ENCODE results near the gene TIAM2.

TIAM2 gene

DNA sequence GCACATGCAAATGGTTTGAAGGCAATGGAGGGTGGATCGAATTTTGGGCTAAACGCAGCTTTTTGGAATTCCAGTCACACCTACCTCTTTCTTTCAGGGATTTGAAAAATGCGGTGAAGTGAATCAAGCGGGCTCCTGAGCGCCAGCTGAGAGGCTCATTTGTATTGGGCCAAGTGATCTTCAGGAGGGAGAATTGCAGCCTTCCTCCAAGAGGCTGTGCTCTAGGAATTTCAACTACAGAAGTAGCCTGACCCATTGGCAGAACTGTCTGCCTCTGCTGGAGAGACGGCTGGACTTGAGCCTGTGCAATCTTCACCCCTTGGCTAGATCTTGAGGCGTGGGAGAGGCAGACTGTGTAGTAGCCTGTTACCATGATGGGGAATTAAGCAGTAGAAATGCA, 5.7 kb upstream of the TIAM2 start:
- Histone ChIP-seq H3K4me1 (ENCODE audit: control insufficient read depth in 5 of 5, insufficient read depth in 5 of 5, low read length in 5 of 5) (no peaks in the 10 kb centered on the region), H3K27me3 (ENCODE audit: control insufficient read depth in 5 of 5, insufficient read depth in 4 of 5, low read length in 5 of 5) (peaks cover 0 to 3% (median 0%) of the 10 kb centered on the region in 5 donors), H3K36me3 (ENCODE audit: control insufficient read depth in 5 of 5, insufficient read depth in 5 of 5, low read length in 5 of 5) (no peaks in the 10 kb centered on the region), H3K9ac (ENCODE audit: low read length in 5 of 5) (no peak overlapping the region), H3K4me3 (ENCODE audit: low read depth in 1 of 5, low read length in 5 of 5) (no peak overlapping the region), H3K9me3 (ENCODE audit: control insufficient read depth in 5 of 5, low read length in 5 of 5) (no peaks in the 10 kb centered on the region), H3K27ac (ENCODE audit: low read depth, low read length) (no peak overlapping the region)

DNA sequence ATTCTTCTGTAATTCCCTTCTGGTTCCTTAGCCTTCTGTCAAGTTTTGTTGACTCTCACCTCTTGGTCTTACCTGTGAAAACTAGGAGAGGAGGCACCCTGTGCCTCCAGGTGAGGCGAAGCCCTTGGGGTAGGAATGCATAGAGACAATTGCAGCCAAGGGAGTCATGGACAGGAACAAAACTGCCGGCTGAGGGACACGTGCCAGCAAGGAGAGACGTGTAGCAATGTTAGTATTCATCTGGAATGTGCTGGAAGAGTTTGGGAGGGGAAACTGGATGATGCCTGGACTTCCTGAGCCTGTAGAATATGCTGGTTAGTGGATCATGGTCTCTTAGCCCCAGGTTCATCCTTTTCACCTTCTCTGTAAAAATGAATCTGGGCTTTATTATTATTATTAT, 3.9 kb upstream of the TIAM2 start:
- Histone ChIP-seq H3K4me3 (ENCODE audit: low read depth in 1 of 5, low read length in 5 of 5) (no peak overlapping the region), H3K27ac (ENCODE audit: low read depth, low read length) (no peak overlapping the region), H3K4me1 (ENCODE audit: control insufficient read depth in 5 of 5, insufficient read depth in 5 of 5, low read length in 5 of 5) (peaks cover 0 to 11% (median 8%) of the 10 kb centered on the region in 5 donors), H3K9ac (ENCODE audit: low read length in 5 of 5) (no peak overlapping the region), H3K9me3 (ENCODE audit: control insufficient read depth in 5 of 5, low read length in 5 of 5) (no peaks in the 10 kb centered on the region), H3K27me3 (ENCODE audit: control insufficient read depth in 5 of 5, insufficient read depth in 4 of 5, low read length in 5 of 5) (peaks cover 0 to 14% (median 5%) of the 10 kb centered on the region in 5 donors), H3K36me3 (ENCODE audit: control insufficient read depth in 5 of 5, insufficient read depth in 5 of 5, low read length in 5 of 5) (no peaks in the 10 kb centered on the region)

DNA sequence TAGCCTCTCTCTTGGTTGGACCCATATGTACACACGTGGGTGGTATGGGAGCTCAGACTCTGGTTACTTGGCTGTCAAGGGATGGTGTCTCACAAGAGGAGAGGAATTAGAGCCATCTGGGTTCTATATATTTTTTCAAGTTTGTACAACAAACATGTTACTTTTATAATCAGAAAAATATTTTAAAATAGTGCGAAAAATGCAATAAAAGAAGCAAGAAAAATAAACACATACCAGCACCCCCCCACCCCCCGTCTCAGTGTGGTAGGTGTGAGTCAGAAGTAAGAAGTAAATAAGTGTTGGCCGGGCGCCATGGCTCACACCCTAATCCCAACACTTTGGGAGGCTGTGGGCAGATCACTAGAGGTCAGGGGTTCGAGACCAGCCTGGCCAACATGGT, 2.1 kb upstream of the TIAM2 start:
- Histone ChIP-seq H3K4me1 (ENCODE audit: control insufficient read depth in 5 of 5, insufficient read depth in 5 of 5, low read length in 5 of 5) (peaks cover 0 to 11% (median 9%) of the 10 kb centered on the region in 5 donors), H3K27me3 (ENCODE audit: control insufficient read depth in 5 of 5, insufficient read depth in 4 of 5, low read length in 5 of 5) (peaks cover 8 to 23% (median 10%) of the 10 kb centered on the region in 5 donors), H3K9me3 (ENCODE audit: control insufficient read depth in 5 of 5, low read length in 5 of 5) (no peaks in the 10 kb centered on the region), H3K9ac (ENCODE audit: low read length in 5 of 5) (no peak overlapping the region), H3K36me3 (ENCODE audit: control insufficient read depth in 5 of 5, insufficient read depth in 5 of 5, low read length in 5 of 5) (no peaks in the 10 kb centered on the region), H3K27ac (ENCODE audit: low read depth, low read length) (no peak overlapping the region), H3K4me3 (ENCODE audit: low read depth in 1 of 5, low read length in 5 of 5) (no peak overlapping the region)

DNA sequence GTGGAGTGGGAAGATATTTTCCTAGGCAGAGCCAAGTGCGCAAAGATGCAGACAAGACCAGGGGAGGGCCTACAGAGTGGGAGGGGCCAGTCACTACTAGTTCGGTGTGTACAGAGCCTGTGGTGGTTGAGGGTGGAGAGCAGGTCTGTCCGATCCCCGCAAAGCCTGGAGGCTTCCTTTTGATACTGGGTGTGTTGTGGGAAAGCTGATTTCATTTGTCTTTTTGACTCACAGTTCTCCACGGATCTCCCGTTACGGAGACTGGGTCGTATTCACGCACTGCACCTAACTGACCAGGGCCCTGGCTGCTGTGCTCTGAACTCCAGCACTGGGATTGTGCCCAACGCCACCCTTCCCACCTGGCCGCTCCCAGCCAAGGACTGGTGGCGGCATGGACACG, 1.4 kb upstream of the TIAM2 start:
- H3K9me3 ChIP-seq (ENCODE audit: control insufficient read depth in 5 of 5, low read length in 5 of 5): no peaks in the 10 kb centered on the region
- H3K27ac ChIP-seq (ENCODE audit: low read depth, low read length): no peak overlapping the region
- H3K4me3 ChIP-seq (ENCODE audit: low read depth in 1 of 5, low read length in 5 of 5): no peak overlapping the region
- H3K4me1 ChIP-seq (ENCODE audit: control insufficient read depth in 5 of 5, insufficient read depth in 5 of 5, low read length in 5 of 5): peaks cover 0 to 11% (median 9%) of the 10 kb centered on the region in 5 donors
- H3K36me3 ChIP-seq (ENCODE audit: control insufficient read depth in 5 of 5, insufficient read depth in 5 of 5, low read length in 5 of 5): no peaks in the 10 kb centered on the region
- H3K9ac ChIP-seq (ENCODE audit: low read length in 5 of 5): no peak overlapping the region
- H3K27me3 ChIP-seq (ENCODE audit: control insufficient read depth in 5 of 5, insufficient read depth in 4 of 5, low read length in 5 of 5): peaks cover 8 to 25% (median 10%) of the 10 kb centered on the region in 5 donors

DNA sequence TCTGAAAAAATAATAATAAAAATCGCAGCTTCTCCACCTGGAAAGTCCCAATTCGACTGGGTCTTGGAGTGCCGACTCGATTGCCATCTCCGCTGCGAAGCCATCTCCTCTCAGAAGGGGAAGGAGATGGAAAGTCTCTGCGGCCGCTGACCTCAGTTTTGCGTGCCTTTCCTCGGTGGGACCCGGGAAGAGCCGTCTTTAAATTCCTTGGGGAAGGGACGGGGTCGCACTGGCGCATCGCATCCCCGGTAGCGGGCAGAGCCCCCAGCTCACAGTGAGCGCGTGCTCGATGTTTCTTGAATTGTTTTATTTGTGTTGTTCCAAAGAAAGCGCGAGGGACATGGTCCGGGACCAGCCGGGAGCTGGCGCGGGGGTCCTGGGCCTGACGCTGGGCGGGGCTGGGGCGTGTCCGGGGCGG, 270 bp upstream of the TIAM2 start:
- Histone ChIP-seq H3K27ac (ENCODE audit: low read depth, low read length) (no peak overlapping the region), H3K36me3 (ENCODE audit: control insufficient read depth in 5 of 5, insufficient read depth in 5 of 5, low read length in 5 of 5) (no peaks in the 10 kb centered on the region), H3K27me3 (ENCODE audit: control insufficient read depth in 5 of 5, insufficient read depth in 4 of 5, low read length in 5 of 5) (peaks cover 8 to 27% (median 10%) of the 10 kb centered on the region in 5 donors), H3K4me1 (ENCODE audit: control insufficient read depth in 5 of 5, insufficient read depth in 5 of 5, low read length in 5 of 5) (peaks cover 0 to 11% (median 9%) of the 10 kb centered on the region in 5 donors), H3K9me3 (ENCODE audit: control insufficient read depth in 5 of 5, low read length in 5 of 5) (no peaks in the 10 kb centered on the region), H3K4me3 (ENCODE audit: low read depth in 1 of 5, low read length in 5 of 5) (peak overlapping the region in 1 of 5 donors; percentile 80), H3K9ac (ENCODE audit: low read length in 5 of 5) (no peak overlapping the region)

DNA sequence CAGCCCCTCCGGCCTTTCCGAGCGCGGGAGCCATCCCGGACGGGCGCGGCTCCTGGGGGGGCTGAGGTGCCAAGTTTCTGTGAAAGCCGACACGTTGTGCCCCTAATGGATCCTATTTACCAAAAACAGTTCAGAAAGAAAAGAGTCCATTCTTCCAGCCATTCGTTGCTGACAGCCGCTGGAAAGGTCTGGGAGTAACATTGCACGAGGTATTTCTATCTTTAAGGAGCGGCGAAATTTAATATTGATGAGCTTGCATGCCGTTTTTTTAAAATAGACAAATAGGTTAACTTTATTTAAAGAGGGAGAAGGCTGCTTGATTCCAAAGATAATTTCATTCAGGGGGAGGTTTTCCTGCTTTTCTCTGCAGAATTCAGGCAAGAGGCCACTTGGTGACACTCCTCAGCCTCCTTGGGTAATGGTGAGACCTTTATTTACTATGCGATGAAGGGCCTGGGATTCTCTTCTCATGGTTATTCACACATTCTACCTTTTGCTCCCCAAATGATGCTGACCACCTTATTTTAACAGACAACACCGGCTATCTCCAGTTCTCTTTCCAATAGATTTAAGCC, 988 bp downstream of the TIAM2 start:
- no peak overlapping the region for H3K27ac ChIP-seq (ENCODE audit: low read depth, low read length)
- peaks cover 8 to 27% (median 10%) of the 10 kb centered on the region in 5 donors for H3K27me3 ChIP-seq (ENCODE audit: control insufficient read depth in 5 of 5, insufficient read depth in 4 of 5, low read length in 5 of 5)
- no peaks in the 10 kb centered on the region for H3K36me3 ChIP-seq (ENCODE audit: control insufficient read depth in 5 of 5, insufficient read depth in 5 of 5, low read length in 5 of 5)
- H3K9ac ChIP-seq (ENCODE audit: low read length in 5 of 5): no peak overlapping the region
- H3K4me1 ChIP-seq (ENCODE audit: control insufficient read depth in 5 of 5, insufficient read depth in 5 of 5, low read length in 5 of 5): peaks cover 0 to 11% (median 9%) of the 10 kb centered on the region in 5 donors
- peak overlapping the region; percentile 2 to 80 (median 64) for H3K4me3 ChIP-seq (ENCODE audit: low read depth in 1 of 5, low read length in 5 of 5)
- H3K9me3 ChIP-seq (ENCODE audit: control insufficient read depth in 5 of 5, low read length in 5 of 5): no peaks in the 10 kb centered on the region

DNA sequence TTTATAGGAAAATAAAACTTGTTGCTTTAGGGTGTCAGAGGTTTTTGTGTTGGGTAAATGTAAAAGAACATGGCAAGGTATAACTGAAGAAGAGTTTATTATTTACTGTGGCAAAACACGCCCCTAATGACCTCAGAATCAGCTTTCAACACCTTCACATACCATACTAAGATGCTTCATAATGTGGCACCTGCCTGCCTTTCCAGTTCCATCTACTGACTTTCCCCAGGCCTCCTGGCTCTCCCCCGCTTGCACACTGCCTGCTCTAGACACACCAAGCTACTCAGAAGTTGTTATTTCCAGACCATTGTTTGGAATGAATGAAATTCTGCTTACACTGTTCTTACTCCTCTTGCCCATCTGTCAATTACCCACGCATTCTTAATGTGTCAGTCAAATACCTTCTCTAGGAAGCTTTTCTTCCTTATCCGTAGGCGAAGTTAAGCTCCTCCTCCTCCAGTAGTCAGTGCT, 1.8 kb downstream of the TIAM2 start:
- peaks cover 0 to 11% (median 9%) of the 10 kb centered on the region in 5 donors for H3K4me1 ChIP-seq (ENCODE audit: control insufficient read depth in 5 of 5, insufficient read depth in 5 of 5, low read length in 5 of 5)
- no peaks in the 10 kb centered on the region for H3K36me3 ChIP-seq (ENCODE audit: control insufficient read depth in 5 of 5, insufficient read depth in 5 of 5, low read length in 5 of 5)
- no peak overlapping the region for H3K4me3 ChIP-seq (ENCODE audit: low read depth in 1 of 5, low read length in 5 of 5)
- peaks cover 8 to 27% (median 10%) of the 10 kb centered on the region in 5 donors for H3K27me3 ChIP-seq (ENCODE audit: control insufficient read depth in 5 of 5, insufficient read depth in 4 of 5, low read length in 5 of 5)
- no peak overlapping the region for H3K27ac ChIP-seq (ENCODE audit: low read depth, low read length)
- H3K9me3 ChIP-seq (ENCODE audit: control insufficient read depth in 5 of 5, low read length in 5 of 5): no peaks in the 10 kb centered on the region
- no peak overlapping the region for H3K9ac ChIP-seq (ENCODE audit: low read length in 5 of 5)

DNA sequence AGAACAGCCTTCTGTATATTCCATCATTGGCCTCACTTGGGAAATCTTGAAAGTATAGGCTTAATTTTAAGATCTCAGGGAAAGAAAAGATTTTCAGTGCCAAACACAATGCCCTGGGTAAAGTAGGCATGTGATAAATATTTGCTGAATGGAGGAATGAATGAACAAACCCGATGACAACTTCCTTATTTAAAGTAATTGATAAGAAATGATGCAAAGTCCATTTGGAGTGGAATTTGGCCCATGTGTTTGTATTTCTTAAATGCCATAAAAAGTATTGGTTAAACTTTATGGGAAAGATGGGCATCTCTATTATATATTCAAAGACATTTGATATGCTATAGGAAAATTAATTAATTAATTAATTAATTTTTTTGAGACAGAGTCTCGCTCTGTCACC, 3.7 kb downstream of the TIAM2 start:
- H3K4me3 ChIP-seq (ENCODE audit: low read depth in 1 of 5, low read length in 5 of 5): no peak overlapping the region
- no peaks in the 10 kb centered on the region for H3K9me3 ChIP-seq (ENCODE audit: control insufficient read depth in 5 of 5, low read length in 5 of 5)
- no peak overlapping the region for H3K27ac ChIP-seq (ENCODE audit: low read depth, low read length)
- peaks cover 8 to 27% (median 10%) of the 10 kb centered on the region in 5 donors for H3K27me3 ChIP-seq (ENCODE audit: control insufficient read depth in 5 of 5, insufficient read depth in 4 of 5, low read length in 5 of 5)
- no peaks in the 10 kb centered on the region for H3K36me3 ChIP-seq (ENCODE audit: control insufficient read depth in 5 of 5, insufficient read depth in 5 of 5, low read length in 5 of 5)
- H3K4me1 ChIP-seq (ENCODE audit: control insufficient read depth in 5 of 5, insufficient read depth in 5 of 5, low read length in 5 of 5): peaks cover 0 to 11% (median 9%) of the 10 kb centered on the region in 5 donors
- no peak overlapping the region for H3K9ac ChIP-seq (ENCODE audit: low read length in 5 of 5)

DNA sequence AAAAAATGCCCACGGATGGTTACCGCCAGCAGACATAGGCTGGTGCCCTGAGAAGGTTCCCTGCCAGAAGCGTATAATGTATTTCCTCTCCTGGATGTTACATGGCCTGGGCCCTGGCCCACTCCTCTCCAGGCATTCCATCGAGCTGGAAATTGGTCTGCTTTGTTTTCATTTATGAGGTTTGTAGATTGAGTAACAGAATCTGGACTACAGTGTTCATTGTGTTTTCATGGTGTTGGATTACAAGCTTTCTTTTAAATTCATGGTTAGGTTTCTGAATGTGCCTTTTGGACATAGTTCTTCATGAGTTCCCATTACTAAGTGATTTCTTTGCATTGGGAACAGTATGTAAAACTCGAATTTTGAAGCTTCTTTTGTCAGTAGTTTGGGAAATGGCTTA, 6.4 kb downstream of the TIAM2 start:
- Histone ChIP-seq H3K27ac (ENCODE audit: low read depth, low read length) (no peak overlapping the region), H3K36me3 (ENCODE audit: control insufficient read depth in 5 of 5, insufficient read depth in 5 of 5, low read length in 5 of 5) (no peaks in the 10 kb centered on the region), H3K27me3 (ENCODE audit: control insufficient read depth in 5 of 5, insufficient read depth in 4 of 5, low read length in 5 of 5) (peaks cover under 1 to 12% (median 6%) of the 10 kb centered on the region in 5 donors), H3K9me3 (ENCODE audit: control insufficient read depth in 5 of 5, low read length in 5 of 5) (no peaks in the 10 kb centered on the region), H3K9ac (ENCODE audit: low read length in 5 of 5) (no peak overlapping the region), H3K4me3 (ENCODE audit: low read depth in 1 of 5, low read length in 5 of 5) (no peak overlapping the region), H3K4me1 (ENCODE audit: control insufficient read depth in 5 of 5, insufficient read depth in 5 of 5, low read length in 5 of 5) (peaks cover 0 to 2% (median 0%) of the 10 kb centered on the region in 5 donors)

DNA sequence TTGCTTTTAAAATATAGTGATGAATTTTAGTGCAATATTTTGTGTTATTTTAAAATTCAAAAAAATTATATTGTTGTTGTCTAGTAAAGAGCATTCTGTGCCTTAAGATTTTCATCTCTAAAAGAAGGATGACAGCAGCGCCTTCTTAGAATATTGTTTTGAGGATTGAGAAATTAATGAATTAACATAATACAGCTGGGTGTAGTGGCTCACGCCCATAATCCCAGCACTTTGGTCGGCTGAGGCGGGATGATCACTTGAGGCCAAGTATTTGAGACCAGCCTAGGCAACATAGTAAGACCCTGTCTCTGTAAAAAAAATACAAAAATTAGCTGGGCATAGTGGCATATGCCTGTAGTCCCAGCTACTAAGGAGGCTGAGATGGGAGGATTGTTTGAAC, 6.8 kb downstream of the TIAM2 start:
- H3K4me1 ChIP-seq (ENCODE audit: control insufficient read depth in 5 of 5, insufficient read depth in 5 of 5, low read length in 5 of 5): peaks cover 0 to 2% (median 0%) of the 10 kb centered on the region in 5 donors
- no peak overlapping the region for H3K9ac ChIP-seq (ENCODE audit: low read length in 5 of 5)
- H3K9me3 ChIP-seq (ENCODE audit: control insufficient read depth in 5 of 5, low read length in 5 of 5): no peaks in the 10 kb centered on the region
- H3K36me3 ChIP-seq (ENCODE audit: control insufficient read depth in 5 of 5, insufficient read depth in 5 of 5, low read length in 5 of 5): no peaks in the 10 kb centered on the region
- no peak overlapping the region for H3K4me3 ChIP-seq (ENCODE audit: low read depth in 1 of 5, low read length in 5 of 5)
- H3K27ac ChIP-seq (ENCODE audit: low read depth, low read length): no peak overlapping the region
- peaks cover 0 to 9% (median 4%) of the 10 kb centered on the region in 5 donors for H3K27me3 ChIP-seq (ENCODE audit: control insufficient read depth in 5 of 5, insufficient read depth in 4 of 5, low read length in 5 of 5)

Measured in subcutaneous abdominal adipose tissue (tissue), 5 donors.